Erythroblast (primary cell): ENCODE results near the gene LPO.

Experiments used
- GATA1 ChIP-seq: IDR thresholded peaks from 2 replicates; pipeline ENCODE4 v1.6.1; 2011; ENCODE audit warnings: low read depth, mild to moderate bottlenecking, control low read depth, low read length, moderate library complexity
- POLR2A ChIP-seq: IDR thresholded peaks from 2 replicates; pipeline ENCODE4 v1.6.1; 2011; ENCODE audit warnings: mild to moderate bottlenecking, low read length

- TF ChIP-seq POLR2A: no peak
- no peak for TF ChIP-seq GATA1
Measured at GRCh38 chr17:58313815-58314705, 75.7 kb downstream of the LPO start.
